ENCODE measurements around the gene ARHGAP26. TPM values are rescaled to one million over a fixed set of nuclear protein-coding genes. Genes with fewer than 3 reads are reported as not detected.
A peak's percentile ranks its signal among the peaks of the same experiment; 100 is the strongest.

ARHGAP26 gene
- total and polyA plus RNA-seq, 7 experiments from 2014 or later: 10.5 to 123 (median 22.7) TPM

GRCh38 chr5:143133721-143134120 lies 363.5 kb downstream of the ARHGAP26 start:
- DNase-seq (no peak), ATAC-seq (no peak)
- peaks cover 0 to 11% (median 0%) of the 10 kb centered on the region in 7 donors for H3K4me1 Mint-ChIP-seq
- Histone ChIP-seq H3K36me3 (ENCODE audit: control insufficient read depth in 2 of 3, insufficient read depth in 3 of 3, low read length in 3 of 3) (peaks cover 0 to 23% (median 4%) of the 10 kb centered on the region in 3 experiments), H3K27ac (ENCODE audit: low read depth, low read length) (no peak overlapping the region), H3K4me3 (ENCODE audit: low read length) (no peak overlapping the region), H3K4me1 (ENCODE audit: control insufficient read depth in 2 of 2, insufficient read depth in 2 of 2, low read length in 2 of 2) (no peaks in the 10 kb centered on the region), H3K27me3 (ENCODE audit: control insufficient read depth in 2 of 2, insufficient read depth in 2 of 2, low read length in 2 of 2) (no peaks in the 10 kb centered on the region), H3K9me3 (ENCODE audit: control insufficient read depth in 2 of 3, low read length in 3 of 3) (no peaks in the 10 kb centered on the region)
- H3K36me3 Mint-ChIP-seq: peaks cover 6 to 41% (median 22%) of the 10 kb centered on the region in 5 donors
- intact Hi-C loops (cut with micrococcal nuclease): no loop called here
- H3K27me3 Mint-ChIP-seq: no peaks in the 10 kb centered on the region
- no peak overlapping the region for H3K4me3 Mint-ChIP-seq
- H3K9me3 Mint-ChIP-seq: no peaks in the 10 kb centered on the region
- H3K27ac Mint-ChIP-seq: no peak overlapping the region
- POLR2A ChIA-PET: no interaction called here
- CTCF ChIA-PET: no interaction called here

GRCh38 chr5:143134269-143134668 lies 364.1 kb downstream of the ARHGAP26 start:
- peaks cover 0 to 11% (median 0%) of the 10 kb centered on the region in 7 donors for H3K4me1 Mint-ChIP-seq
- no peak overlapping the region for H3K4me3 Mint-ChIP-seq
- ChIA-PET CTCF (no interaction called here), POLR2A (interaction anchor here (0.6 kb wide), 1 partner anchor 10 kb away, joined by 3 read pairs; no protein-coding TSS in a partner anchor)
- no peaks in the 10 kb centered on the region for H3K9me3 Mint-ChIP-seq
- ATAC-seq (no peak), DNase-seq (no peak)
- H3K4me3 ChIP-seq (ENCODE audit: low read length): no peak overlapping the region
- intact Hi-C loops (cut with micrococcal nuclease): no loop called here
- no peaks in the 10 kb centered on the region for H3K27me3 Mint-ChIP-seq
- H3K36me3 ChIP-seq (ENCODE audit: control insufficient read depth in 2 of 3, insufficient read depth in 3 of 3, low read length in 3 of 3): peaks cover 0 to 23% (median 4%) of the 10 kb centered on the region in 3 experiments
- peaks cover 6 to 41% (median 22%) of the 10 kb centered on the region in 5 donors for H3K36me3 Mint-ChIP-seq
- no peak overlapping the region for H3K27ac Mint-ChIP-seq
- H3K27me3 ChIP-seq (ENCODE audit: control insufficient read depth in 2 of 2, insufficient read depth in 2 of 2, low read length in 2 of 2): no peaks in the 10 kb centered on the region
- no peaks in the 10 kb centered on the region for H3K9me3 ChIP-seq (ENCODE audit: control insufficient read depth in 2 of 3, low read length in 3 of 3)
- H3K27ac ChIP-seq (ENCODE audit: low read depth, low read length): no peak overlapping the region
- H3K4me1 ChIP-seq (ENCODE audit: control insufficient read depth in 2 of 2, insufficient read depth in 2 of 2, low read length in 2 of 2): no peaks in the 10 kb centered on the region

- Mint-ChIP-seq H3K4me3 (no peak overlapping the region), H3K9me3 (no peaks in the 10 kb centered on the region), H3K27me3 (no peaks in the 10 kb centered on the region), H3K36me3 (peaks cover 6 to 46% (median 26%) of the 10 kb centered on the region in 5 donors), H3K27ac (no peak overlapping the region), H3K4me1 (peaks cover 0 to 11% (median 0%) of the 10 kb centered on the region in 7 donors)
- POLR2A ChIA-PET: no interaction called here
- CTCF ChIA-PET: no interaction called here
- H3K4me3 ChIP-seq (ENCODE audit: low read length): no peak overlapping the region
- H3K27me3 ChIP-seq (ENCODE audit: control insufficient read depth in 2 of 2, insufficient read depth in 2 of 2, low read length in 2 of 2): no peaks in the 10 kb centered on the region
- H3K4me1 ChIP-seq (ENCODE audit: control insufficient read depth in 2 of 2, insufficient read depth in 2 of 2, low read length in 2 of 2): no peaks in the 10 kb centered on the region
- peaks cover 0 to 28% (median 4%) of the 10 kb centered on the region in 3 experiments for H3K36me3 ChIP-seq (ENCODE audit: control insufficient read depth in 2 of 3, insufficient read depth in 3 of 3, low read length in 3 of 3)
- DNase-seq: no peak
- intact Hi-C loops (cut with micrococcal nuclease): no loop called here
- no peak for ATAC-seq
- no peak overlapping the region for H3K27ac ChIP-seq (ENCODE audit: low read depth, low read length)
- no peaks in the 10 kb centered on the region for H3K9me3 ChIP-seq (ENCODE audit: control insufficient read depth in 2 of 3, low read length in 3 of 3)
These were observed 364.7 kb downstream of the ARHGAP26 start for GRCh38 chr5:143134900-143135299.

GRCh38 chr5:143135832-143136551 lies 365.8 kb downstream of the ARHGAP26 start:
- DNase-seq (no peak), ATAC-seq (no peak)
- POLR2A ChIA-PET: interaction anchor here (0.6 kb wide), 1 partner anchor 285 kb away, joined by 3 read pairs; no protein-coding TSS in a partner anchor
- no peak overlapping the region for H3K27ac Mint-ChIP-seq
- no peak overlapping the region for H3K4me3 Mint-ChIP-seq
- no peaks in the 10 kb centered on the region for H3K27me3 Mint-ChIP-seq
- H3K27me3 ChIP-seq (ENCODE audit: control insufficient read depth in 2 of 2, insufficient read depth in 2 of 2, low read length in 2 of 2): no peaks in the 10 kb centered on the region
- H3K36me3 Mint-ChIP-seq: peaks cover 5 to 46% (median 26%) of the 10 kb centered on the region in 5 donors
- H3K4me1 Mint-ChIP-seq: peaks cover 0 to 11% (median 0%) of the 10 kb centered on the region in 7 donors
- intact Hi-C loops (cut with micrococcal nuclease): no loop called here
- CTCF ChIA-PET: interaction anchor here (0.6 kb wide), 1 partner anchor 76 kb away, joined by 3 read pairs; no protein-coding TSS in a partner anchor
- peaks cover 0 to 28% (median 4%) of the 10 kb centered on the region in 3 experiments for H3K36me3 ChIP-seq (ENCODE audit: control insufficient read depth in 2 of 3, insufficient read depth in 3 of 3, low read length in 3 of 3)
- no peak overlapping the region for H3K27ac ChIP-seq (ENCODE audit: low read depth, low read length)
- no peaks in the 10 kb centered on the region for H3K4me1 ChIP-seq (ENCODE audit: control insufficient read depth in 2 of 2, insufficient read depth in 2 of 2, low read length in 2 of 2)
- no peaks in the 10 kb centered on the region for H3K9me3 Mint-ChIP-seq
- H3K9me3 ChIP-seq (ENCODE audit: control insufficient read depth in 2 of 3, low read length in 3 of 3): no peaks in the 10 kb centered on the region
- no peak overlapping the region for H3K4me3 ChIP-seq (ENCODE audit: low read length)

GRCh38 chr5:143138839-143139238 lies 368.7 kb downstream of the ARHGAP26 start:
- intact Hi-C loops (cut with micrococcal nuclease): no loop called here
- ChIA-PET POLR2A (no interaction called here), CTCF (interaction anchor here (1.1 kb wide), 1 partner anchor 26 kb away, joined by 3 read pairs; no protein-coding TSS in a partner anchor)
- DNase-seq (no peak), ATAC-seq (no peak)
- Histone ChIP-seq H3K9me3 (ENCODE audit: control insufficient read depth in 2 of 3, low read length in 3 of 3) (no peaks in the 10 kb centered on the region), H3K4me1 (ENCODE audit: control insufficient read depth in 2 of 2, insufficient read depth in 2 of 2, low read length in 2 of 2) (no peaks in the 10 kb centered on the region), H3K27ac (ENCODE audit: low read depth, low read length) (no peak overlapping the region), H3K36me3 (ENCODE audit: control insufficient read depth in 2 of 3, insufficient read depth in 3 of 3, low read length in 3 of 3) (peaks cover 0 to 21% (median 4%) of the 10 kb centered on the region in 3 experiments), H3K27me3 (ENCODE audit: control insufficient read depth in 2 of 2, insufficient read depth in 2 of 2, low read length in 2 of 2) (no peaks in the 10 kb centered on the region), H3K4me3 (ENCODE audit: low read length) (no peak overlapping the region)
- Mint-ChIP-seq H3K4me3 (no peak overlapping the region), H3K9me3 (no peaks in the 10 kb centered on the region), H3K36me3 (peaks cover 6 to 49% (median 23%) of the 10 kb centered on the region in 5 donors), H3K27me3 (no peaks in the 10 kb centered on the region), H3K4me1 (peaks cover 0 to 12% (median 0%) of the 10 kb centered on the region in 7 donors), H3K27ac (no peak overlapping the region)

GRCh38 chr5:143139585-143139984 lies 369.4 kb downstream of the ARHGAP26 start:
- no peaks in the 10 kb centered on the region for H3K27me3 ChIP-seq (ENCODE audit: control insufficient read depth in 2 of 2, insufficient read depth in 2 of 2, low read length in 2 of 2)
- no peaks in the 10 kb centered on the region for H3K27me3 Mint-ChIP-seq
- H3K4me3 Mint-ChIP-seq: no peak overlapping the region
- no peaks in the 10 kb centered on the region for H3K9me3 ChIP-seq (ENCODE audit: control insufficient read depth in 2 of 3, low read length in 3 of 3)
- H3K9me3 Mint-ChIP-seq: no peaks in the 10 kb centered on the region
- peaks cover 0 to 12% (median 0%) of the 10 kb centered on the region in 7 donors for H3K4me1 Mint-ChIP-seq
- no peak overlapping the region for H3K27ac ChIP-seq (ENCODE audit: low read depth, low read length)
- H3K27ac Mint-ChIP-seq: peak overlapping the region in 1 of 9 donors; percentile 27
- CTCF ChIA-PET: interaction anchor here (1.1 kb wide), 1 partner anchor 26 kb away, joined by 3 read pairs; no protein-coding TSS in a partner anchor
- H3K36me3 Mint-ChIP-seq: peaks cover 6 to 43% (median 17%) of the 10 kb centered on the region in 5 donors
- H3K4me1 ChIP-seq (ENCODE audit: control insufficient read depth in 2 of 2, insufficient read depth in 2 of 2, low read length in 2 of 2): no peaks in the 10 kb centered on the region
- DNase-seq: no peak
- no peak for ATAC-seq
- no peak overlapping the region for H3K4me3 ChIP-seq (ENCODE audit: low read length)
- H3K36me3 ChIP-seq (ENCODE audit: control insufficient read depth in 2 of 3, insufficient read depth in 3 of 3, low read length in 3 of 3): peaks cover 0 to 14% (median 0%) of the 10 kb centered on the region in 3 experiments
- intact Hi-C loops (cut with micrococcal nuclease): no loop called here
- POLR2A ChIA-PET: no interaction called here

All from naive thymus-derived CD4-positive, alpha-beta T cell (primary cell).